NK-92 (cell line): ENCODE results near the gene MON1B.
"Not testable (repeated sequence)": the region's sequence is repeated elsewhere in the genome, so short reads cannot be mapped to it uniquely, and the experiment has no call there.

Source experiments
- DNase-seq: peaks from one replicate; lab custom pipeline; 2025; ENCODE audit not compliant: unreplicated experiment; lab: John Stamatoyannopoulos, UW

MON1B gene

GRCh38 chr16:77242471-77242870 is 51.5 kb downstream of the MON1B start:
- DNase-seq = not testable (repeated sequence)

- DNase-seq = no peak
These were observed 55.2 kb downstream of the MON1B start for GRCh38 chr16:77246150-77246549.

- DNase-seq = no peak
These were observed 59.4 kb downstream of the MON1B start for GRCh38 chr16:77250400-77250799.
